GM15510 (cell line): ENCODE data around the gene INAVA.

Experiments
- POLR2A ChIP-seq: IDR thresholded peaks from 3 replicates; pipeline ENCODE4 v1.6.1; 2011; ENCODE audit warnings: borderline replicate concordance; ENCODE audit not compliant: insufficient read length; ENCODE audit errors: extremely low read depth

The INAVA gene

GRCh38 chr1:200959411-200959921 lies 64.8 kb downstream of the INAVA start:
- TF ChIP-seq POLR2A, result no peak

DNA sequence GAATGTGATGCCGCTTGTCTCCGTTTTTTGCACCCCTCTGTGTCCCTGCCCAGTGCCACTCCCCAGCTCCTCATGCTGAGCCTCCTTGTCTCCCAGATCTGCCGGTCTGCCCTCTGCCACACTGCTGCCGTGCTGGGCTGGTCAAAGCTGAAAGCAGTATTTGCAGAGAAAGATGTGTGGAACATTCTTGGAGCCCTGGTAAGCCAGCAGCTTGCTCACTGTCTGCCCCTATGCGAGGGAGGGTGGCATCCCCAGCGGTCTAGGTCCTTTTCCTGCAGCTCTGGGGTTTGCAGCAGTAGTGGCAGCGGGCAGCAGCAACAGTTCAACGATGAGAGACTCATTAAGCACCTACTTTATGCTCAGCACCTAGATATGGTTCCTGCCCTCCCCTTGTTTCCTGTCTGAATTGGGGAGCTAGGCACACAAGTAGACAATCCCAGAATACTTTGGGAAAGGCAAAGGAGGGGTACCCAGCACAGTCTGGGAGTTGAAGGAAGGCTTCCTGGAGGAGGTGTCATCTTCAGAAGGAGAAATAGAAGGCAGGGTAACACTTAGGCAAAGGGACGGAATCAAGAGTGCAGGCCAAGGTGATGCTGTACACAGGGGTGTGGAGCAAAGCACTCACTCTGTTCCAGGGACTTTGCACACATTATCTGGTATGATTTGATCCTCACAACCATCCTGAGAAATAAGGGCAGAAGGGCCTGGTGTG lies 65.7 kb downstream of the INAVA start:
- no peak for TF ChIP-seq POLR2A

- no peak for TF ChIP-seq POLR2A
Observed at GRCh38 chr1:200960948-200961340, 66.2 kb downstream of the INAVA start.

GRCh38 chr1:200962631-200963030 lies 67.9 kb downstream of the INAVA start:
- no peak for TF ChIP-seq POLR2A

- no peak for TF ChIP-seq POLR2A
Observed at GRCh38 chr1:200963076-200963475, 68.4 kb downstream of the INAVA start.
